Measurements from ENCODE around the gene SLC25A34.

SLC25A34 gene

GRCh38 chr1:15786581-15786980 is 50.5 kb downstream of the SLC25A34 start:
- TF ChIP-seq, protein P1, sequence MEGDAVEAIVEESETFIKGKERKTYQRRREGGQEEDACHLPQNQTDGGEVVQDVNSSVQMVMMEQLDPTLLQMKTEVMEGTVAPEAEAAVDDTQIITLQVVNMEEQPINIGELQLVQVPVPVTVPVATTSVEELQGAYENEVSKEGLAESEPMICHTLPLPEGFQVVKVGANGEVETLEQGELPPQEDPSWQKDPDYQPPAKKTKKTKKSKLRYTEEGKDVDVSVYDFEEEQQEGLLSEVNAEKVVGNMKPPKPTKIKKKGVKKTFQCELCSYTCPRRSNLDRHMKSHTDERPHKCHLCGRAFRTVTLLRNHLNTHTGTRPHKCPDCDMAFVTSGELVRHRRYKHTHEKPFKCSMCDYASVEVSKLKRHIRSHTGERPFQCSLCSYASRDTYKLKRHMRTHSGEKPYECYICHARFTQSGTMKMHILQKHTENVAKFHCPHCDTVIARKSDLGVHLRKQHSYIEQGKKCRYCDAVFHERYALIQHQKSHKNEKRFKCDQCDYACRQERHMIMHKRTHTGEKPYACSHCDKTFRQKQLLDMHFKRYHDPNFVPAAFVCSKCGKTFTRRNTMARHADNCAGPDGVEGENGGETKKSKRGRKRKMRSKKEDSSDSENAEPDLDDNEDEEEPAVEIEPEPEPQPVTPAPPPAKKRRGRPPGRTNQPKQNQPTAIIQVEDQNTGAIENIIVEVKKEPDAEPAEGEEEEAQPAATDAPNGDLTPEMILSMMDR (IDR thresholded peaks at IDR 0.05; ENCODE audit: extremely low read depth, insufficient read depth, missing control alignments) = no peak
- no peak for DNase-seq (ENCODE audit: low spot score)
- in situ Hi-C loops (cut with MboI; ENCODE audit: low pct_unique_long_range_greater_than_20kb, low sequenced_read_pairs, unreplicated experiment) = loop anchor here (25.0 kb wide), 1 partner anchor 401 kb away; no protein-coding TSS in a partner anchor

GRCh38 chr1:15788624-15789301 is 52.7 kb downstream of the SLC25A34 start:
- DNase-seq (ENCODE audit: low spot score) = peak; percentile 43
- in situ Hi-C loops (cut with MboI; ENCODE audit: low pct_unique_long_range_greater_than_20kb, low sequenced_read_pairs, unreplicated experiment) = loop anchor here (25.0 kb wide), 1 partner anchor 399 kb away; no protein-coding TSS in a partner anchor
- TF ChIP-seq, protein P1 (IDR thresholded peaks at IDR 0.05; ENCODE audit: extremely low read depth, insufficient read depth, missing control alignments) = no peak

All from GM13977 (cell line).